Skin epidermis (tissue), 12 donors: ENCODE measurements around the gene KSR1.
"Not testable (repeated sequence)": the region's sequence is repeated elsewhere in the genome, so short reads cannot be mapped to it uniquely, and the experiment has no call there.

ENCODE experiments used
- H3K27ac ChIP-seq, 21 experiments: fragments of 200-600 bp; sonication (generic) in 11 of 21; one replicate each; pipeline ENCODE4 v1.5.0; 2020; ENCODE audit warnings: mild to moderate bottlenecking in 3 of 21, inconsistent platforms in 2 of 21, moderate library complexity in 2 of 21
- H3K4me3 ChIP-seq, 7 experiments: fragments of 200-600 bp; sonication (generic) in 2 of 7; one replicate each; pipeline ENCODE4 v1.5.0; 2020; ENCODE audit warnings: inconsistent platforms in 2 of 7, mild to moderate bottlenecking in 2 of 7, moderate library complexity in 1 of 7

The KSR1 gene

DNA sequence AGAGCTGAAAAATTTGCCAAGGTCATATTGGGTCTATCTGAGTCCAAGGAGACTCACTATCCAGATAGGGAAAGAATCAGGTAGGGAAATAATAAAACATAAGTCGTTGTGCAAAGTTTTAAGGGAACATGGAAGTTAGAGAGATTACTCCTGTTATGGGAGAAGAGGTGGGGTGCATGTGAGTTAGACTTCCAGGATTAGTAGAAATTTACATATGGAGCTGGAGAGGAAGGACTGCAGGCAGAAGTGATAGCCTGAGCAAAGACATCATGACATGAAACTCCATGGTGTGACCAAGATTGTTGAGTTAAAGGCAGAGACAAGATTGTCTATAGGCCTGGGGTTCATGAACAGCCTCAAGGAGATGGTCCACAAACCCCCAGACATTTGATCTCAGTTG, 5.8 kb upstream of the KSR1 start:
- no peak overlapping the region for H3K27ac ChIP-seq
- no peak overlapping the region for H3K4me3 ChIP-seq

DNA sequence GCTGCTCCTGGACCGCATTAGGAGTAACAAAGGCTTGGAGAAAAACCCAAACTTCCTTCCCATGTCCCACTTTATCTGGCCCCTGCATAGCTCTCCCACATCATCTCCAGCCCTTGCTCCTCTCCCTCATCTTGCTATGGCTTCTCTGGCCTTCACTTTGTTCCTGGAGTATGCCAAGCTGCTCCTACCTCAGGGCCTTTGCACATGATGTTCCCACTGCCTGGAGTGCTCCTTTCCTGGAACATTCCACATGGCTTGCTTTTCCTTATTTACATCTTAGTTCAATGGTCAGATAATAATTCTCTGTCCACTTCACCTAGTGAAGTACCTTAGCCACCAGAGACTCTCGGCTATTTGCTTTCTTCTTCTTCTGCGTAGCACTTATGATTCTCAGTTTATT, 4.3 kb upstream of the KSR1 start:
- H3K4me3 ChIP-seq, result no peak overlapping the region
- H3K27ac ChIP-seq, result no peak overlapping the region

DNA sequence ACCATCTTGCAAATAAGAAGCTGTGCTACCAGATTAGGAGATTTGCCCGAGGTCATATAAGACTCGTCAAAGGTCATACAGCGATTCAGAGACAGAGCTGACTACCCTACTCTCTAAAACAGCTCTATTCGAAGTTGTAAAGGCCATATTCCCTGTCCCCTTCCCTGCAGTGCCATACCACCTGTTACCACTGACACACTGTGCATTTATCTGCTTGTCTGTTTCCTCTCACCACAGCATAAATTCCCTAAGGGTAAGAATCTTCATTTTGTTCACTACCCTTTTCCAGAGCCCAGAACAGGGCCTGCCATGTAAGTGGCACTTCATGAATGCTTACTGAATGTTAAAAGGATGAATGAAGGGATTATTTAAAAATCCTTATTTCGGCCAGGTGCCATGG, 3.4 kb upstream of the KSR1 start:
- no peak overlapping the region for H3K27ac ChIP-seq
- H3K4me3 ChIP-seq, result no peak overlapping the region

DNA sequence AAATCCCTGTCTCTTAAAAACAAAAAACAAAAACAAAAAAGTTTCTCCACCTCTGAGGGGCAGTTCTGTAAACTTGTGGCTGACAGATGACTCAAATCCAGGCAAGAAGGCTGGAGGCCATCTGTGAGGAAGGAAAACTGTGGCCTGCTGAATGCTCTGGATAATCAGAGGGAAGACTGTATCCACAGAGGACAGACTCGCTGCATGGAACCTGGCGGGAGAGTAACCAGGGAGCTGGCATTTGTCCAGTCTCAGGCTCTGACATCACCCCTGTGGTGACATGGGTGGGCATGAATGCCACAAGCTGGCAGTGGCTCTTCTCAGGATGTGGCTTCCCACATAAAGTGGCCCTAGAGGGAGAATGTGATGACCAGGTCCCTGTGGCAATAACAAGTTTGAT, 2.8 kb upstream of the KSR1 start:
- H3K27ac ChIP-seq, result no peak overlapping the region
- no peak overlapping the region for H3K4me3 ChIP-seq

DNA sequence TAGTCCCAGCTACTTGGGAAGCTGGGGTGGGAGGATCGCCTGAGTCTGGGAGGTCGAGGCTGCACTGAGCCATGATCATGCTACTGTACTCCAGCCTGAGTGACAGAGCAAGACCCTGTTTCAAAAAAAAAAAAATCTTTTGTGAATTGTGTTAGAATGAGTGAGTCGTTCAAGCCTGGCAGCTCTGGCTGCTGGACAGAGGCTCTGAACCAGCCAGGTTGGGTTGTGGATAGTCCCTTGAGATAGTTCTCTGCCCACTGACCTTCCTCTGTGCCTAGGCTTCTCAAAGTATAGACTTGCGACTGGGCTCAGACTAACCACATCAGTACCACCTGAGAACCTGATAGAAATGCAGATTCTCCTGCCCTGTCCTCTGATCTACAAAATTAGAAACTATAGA, 2.2 kb upstream of the KSR1 start:
- Histone ChIP-seq H3K27ac (no peak overlapping the region), H3K4me3 (no peak overlapping the region)

DNA sequence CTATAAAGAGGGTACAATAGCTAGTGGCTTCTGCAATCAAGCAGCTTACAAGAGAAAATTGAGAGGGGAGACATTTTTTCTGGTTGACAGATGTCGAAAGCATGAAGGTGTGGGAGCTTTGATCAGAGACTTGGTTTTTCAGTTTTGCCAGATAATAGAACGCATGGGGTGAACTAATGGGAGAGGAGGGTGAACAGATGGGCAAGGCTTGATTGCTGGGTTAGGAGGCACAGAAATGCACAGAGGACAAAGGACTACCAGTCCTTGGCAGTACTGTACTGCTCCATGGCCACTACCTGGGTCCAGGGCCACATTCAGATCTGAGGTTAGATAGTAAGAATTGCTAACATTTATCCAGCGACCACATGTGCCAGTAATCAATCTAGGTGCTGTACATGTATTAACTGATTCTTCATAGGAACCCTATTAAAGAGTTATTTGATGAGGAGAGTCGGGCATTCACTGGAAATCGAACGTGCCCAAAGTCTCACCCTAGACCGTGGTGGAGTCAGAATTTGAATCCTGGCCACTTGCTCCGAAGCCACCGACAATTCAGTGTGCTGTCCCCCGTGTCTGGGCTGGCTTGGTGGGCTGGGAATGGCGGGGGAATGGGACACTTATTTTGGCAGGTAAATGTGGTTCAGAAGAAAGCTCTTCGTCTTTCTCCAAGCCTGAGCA, 873 bp upstream of the KSR1 start:
- Histone ChIP-seq H3K27ac (peak overlapping the region in 12 of 21 experiments; percentile 64 to 91 (median 80)), H3K4me3 (peak overlapping the region in 5 of 7 experiments; percentile 78 to 96 (median 90))

DNA sequence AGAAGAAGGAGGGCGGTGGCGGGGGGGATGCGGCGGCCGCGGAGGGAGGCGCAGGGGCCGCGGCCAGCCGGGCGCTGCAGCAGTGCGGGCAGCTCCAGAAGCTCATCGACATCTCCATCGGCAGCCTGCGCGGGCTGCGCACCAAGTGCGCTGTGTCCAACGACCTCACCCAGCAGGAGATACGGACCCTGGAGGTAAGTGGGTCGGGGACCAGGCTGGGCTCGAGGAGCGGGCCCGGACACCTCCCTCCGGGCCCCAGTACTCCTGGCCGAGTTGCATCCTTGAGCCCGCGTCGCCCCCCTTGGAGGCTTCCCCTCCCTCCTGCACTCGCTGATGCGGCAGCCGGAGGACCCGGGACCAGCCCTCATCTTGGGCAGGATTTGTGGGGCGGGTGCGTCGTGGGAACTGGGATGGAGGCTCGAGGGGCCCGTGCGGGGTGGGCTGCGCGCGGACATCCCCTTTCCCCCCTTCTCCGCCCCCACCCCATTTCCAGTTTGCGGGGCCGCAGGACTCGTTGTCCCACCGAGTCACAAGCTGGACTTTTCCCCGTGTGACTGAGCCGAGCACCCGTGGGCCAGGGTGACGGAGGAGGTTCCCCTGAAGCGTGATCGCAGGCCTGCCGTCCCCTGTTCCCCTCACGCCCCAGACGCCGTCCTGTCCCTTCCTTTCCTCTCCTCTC, 572 bp downstream of the KSR1 start:
- peak overlapping the region in 20 of 21 experiments; percentile 22 to 91 (median 76) for H3K27ac ChIP-seq

DNA sequence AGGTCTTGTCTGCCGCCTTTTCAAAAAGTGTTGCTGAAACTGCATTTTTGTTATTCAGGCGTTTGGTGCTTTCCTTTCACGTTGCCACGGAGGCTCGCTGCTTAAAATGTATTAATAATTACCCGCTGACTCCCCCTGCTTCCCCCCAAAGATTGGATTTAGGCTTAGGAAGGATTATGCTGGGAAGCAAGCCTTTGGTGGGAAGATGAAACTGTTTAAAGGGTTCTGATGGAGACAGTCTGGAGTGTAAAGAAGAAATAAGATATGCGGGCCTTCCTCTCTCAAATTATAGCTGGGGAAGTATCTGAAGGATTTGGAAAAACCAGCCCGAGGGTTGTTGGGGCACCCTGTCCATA, 1.1 kb downstream of the KSR1 start:
- Histone ChIP-seq H3K4me3 (peak overlapping the region; percentile 78 to 96 (median 90)), H3K27ac (peak overlapping the region in 18 of 21 experiments; percentile 67 to 91 (median 78))

More for the DNA sequence above, 572 bp downstream of the KSR1 start:
- H3K4me3 ChIP-seq, result peak overlapping the region; percentile 78 to 96 (median 90)

DNA sequence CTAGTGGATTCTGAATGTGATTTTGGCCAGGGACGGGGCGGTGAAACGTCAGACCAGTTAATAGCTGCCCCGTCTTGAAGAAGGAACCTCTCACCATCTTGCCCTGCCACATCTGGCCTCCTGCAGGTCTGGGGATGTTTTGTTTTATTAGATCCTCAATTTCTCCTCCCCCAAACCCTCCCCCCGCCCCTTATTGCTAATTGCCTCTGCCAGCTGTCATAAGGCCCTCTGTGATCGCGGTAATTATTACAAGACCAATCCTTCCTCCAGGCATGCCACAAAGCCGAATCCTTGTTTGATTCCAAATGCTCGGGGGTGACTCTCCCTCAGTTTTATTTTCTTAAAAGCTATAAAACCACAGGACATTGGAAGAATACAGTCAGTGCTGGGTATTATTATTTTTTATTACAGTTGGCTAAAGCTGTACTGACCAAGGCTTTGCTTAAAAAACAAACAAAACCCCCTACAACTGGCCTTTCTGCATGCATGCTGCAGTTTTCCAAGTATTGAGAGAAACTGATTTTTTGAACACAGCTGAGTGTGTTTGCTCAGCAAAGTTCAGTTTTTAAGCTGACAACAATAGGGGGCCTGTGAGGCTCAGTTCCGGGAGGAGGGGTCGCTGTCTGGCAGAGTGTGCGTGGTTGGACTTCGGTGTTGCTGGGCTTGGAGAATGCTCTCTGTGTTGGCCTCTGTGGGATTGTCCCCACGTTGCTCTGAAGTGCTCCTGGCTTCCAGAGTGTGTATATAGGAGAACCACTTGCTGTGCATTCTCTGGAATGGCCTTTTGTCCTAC, 1.7 kb downstream of the KSR1 start:
- H3K4me3 ChIP-seq, result peak overlapping the region; percentile 78 to 96 (median 90)

DNA sequence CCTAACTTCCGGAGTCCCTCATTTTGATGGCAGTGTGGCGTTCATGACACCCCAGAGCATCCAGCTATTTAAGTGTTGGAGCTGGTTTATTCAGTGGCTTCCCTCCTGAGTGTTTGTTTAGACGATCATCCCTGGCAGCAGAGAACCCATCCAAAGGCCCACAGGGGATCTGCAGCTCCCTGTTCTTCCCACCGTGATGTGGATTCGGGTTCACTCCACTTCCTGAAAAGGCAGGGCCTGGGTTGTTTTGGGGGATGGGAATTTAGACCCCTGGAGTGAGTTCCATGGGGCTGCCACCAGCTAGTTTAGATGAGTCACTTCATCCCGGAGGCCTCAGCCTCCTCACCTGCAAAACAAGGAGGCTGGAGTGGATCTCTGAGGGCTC, 2.3 kb downstream of the KSR1 start:
- peak overlapping the region in 2 of 7 experiments; percentile 1 to 90 for H3K4me3 ChIP-seq
- peak overlapping the region in 2 of 21 experiments; percentile 12 to 47 for H3K27ac ChIP-seq

More for the DNA sequence above, 1.7 kb downstream of the KSR1 start:
- H3K27ac ChIP-seq, result peak overlapping the region in 17 of 21 experiments; percentile 12 to 91 (median 76)

DNA sequence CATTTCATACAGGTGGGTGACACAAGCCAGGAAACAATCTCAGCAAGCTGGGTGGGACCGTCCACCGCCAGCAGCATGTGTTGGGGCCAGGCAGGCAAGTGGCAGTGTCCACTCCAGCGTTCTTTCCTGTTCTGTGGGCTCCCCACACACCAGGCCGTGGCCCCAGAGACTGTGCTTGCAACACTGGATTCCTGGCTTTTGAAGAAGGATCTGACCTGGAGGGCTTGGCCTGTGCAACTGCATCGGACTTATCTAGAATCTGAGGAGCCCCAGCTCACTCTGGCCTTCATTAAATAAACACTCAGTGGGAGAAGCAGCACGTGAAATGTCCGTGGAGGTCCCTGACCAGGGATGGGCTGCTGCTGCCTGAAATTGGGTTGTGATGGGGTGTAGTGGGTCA, 3.2 kb downstream of the KSR1 start:
- no peak overlapping the region for H3K4me3 ChIP-seq
- no peak overlapping the region for H3K27ac ChIP-seq

DNA sequence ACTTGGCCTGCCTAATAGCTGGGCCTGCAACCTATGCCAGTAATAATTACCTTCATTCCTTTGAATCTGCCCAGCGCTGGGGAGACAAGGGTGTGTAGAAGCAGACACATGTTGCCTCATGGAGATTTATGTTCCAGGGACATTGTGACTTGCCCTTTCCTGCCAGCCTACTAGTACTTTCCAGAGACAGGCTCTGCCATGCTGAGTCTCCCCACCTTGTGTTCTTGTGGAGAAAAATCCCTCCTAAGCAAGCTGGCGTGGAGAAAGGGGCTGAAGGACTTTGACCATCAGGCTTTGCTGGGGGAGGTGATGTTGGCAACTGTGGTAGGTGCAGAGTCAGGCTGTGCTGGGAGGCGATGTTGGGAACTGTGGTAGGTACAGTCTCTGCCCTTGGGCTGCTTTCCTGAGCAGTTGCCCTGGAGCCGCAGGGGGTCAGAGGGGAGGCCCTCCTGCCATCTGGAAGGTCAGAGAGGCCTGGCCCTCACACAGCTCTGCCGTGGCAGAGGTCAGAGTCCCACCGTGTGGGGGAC, 4.0 kb downstream of the KSR1 start:
- no peak overlapping the region for H3K4me3 ChIP-seq
- no peak overlapping the region for H3K27ac ChIP-seq

DNA sequence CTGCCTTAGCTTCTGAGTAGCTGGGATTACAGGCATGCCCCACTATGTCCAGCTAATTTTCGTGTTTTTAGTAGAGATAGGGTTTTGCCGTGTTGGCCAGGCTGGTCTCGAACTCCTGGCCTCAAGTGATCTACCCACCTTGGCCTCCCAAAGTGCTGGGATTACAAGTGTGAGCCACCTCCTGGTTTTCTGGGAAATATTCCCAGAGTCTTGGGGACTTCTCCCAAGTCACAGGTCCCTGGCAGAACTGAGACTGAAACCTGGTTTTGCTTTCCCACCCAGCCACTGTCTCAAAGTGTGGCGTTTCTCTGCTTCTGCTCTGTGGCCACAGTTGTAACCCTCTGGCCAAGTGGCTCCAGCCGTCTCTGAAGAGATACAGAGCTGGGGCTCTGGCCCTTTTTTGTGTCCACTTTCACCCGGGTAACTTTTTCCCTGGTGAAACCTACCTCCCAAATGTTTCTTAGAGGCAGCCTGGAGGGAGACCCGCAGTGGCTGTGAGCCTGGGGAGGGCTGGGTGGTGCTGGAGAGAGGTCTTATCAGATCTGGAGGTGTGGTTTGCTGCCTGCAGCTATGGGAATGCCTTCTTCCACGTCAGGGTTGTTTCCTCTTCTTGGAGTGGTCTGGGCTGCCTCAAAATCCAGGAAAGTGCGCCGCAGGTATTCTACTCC, 5.1 kb downstream of the KSR1 start:
- Histone ChIP-seq H3K27ac (no peak overlapping the region), H3K4me3 (no peak overlapping the region)

DNA sequence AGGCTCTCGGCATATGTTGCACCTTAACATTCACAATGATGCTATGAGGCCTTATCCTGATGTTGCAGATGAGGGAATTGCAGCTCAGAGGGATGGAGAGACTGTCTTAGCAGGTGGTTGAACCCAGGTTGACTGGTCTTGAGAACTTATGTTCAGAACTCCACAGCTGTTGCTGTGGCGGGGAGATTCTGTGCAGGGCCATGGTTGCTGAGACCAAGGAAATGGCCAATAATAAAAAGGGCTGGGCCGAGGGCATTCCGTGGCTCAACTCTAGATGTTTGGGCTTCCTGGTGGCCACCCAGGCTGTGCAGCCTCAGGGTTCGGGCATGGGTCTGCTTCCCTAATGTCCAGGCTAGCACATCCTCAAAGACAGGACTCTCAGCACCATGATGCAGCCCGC, 5.9 kb downstream of the KSR1 start:
- Histone ChIP-seq H3K27ac (no peak overlapping the region), H3K4me3 (no peak overlapping the region)

DNA sequence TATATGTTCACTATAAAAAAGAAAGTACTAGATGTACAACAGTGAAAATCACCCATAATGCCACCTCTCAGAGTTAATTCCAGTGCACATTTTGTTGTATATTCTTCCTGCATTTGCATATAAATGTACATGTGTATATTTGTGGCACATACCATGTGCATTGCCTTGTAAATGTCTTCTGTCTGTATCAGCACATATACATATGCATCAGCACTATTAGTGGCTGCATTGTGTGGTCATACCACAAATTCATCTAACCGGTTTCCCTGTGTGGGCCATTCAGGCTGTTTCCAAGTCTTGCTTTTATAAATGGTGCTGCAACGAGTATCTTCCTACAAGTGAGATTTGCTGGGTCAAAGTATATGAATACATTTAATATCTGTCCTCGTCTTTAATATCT, 6.5 kb downstream of the KSR1 start:
- Histone ChIP-seq H3K4me3 (no peak overlapping the region), H3K27ac (no peak overlapping the region)

DNA sequence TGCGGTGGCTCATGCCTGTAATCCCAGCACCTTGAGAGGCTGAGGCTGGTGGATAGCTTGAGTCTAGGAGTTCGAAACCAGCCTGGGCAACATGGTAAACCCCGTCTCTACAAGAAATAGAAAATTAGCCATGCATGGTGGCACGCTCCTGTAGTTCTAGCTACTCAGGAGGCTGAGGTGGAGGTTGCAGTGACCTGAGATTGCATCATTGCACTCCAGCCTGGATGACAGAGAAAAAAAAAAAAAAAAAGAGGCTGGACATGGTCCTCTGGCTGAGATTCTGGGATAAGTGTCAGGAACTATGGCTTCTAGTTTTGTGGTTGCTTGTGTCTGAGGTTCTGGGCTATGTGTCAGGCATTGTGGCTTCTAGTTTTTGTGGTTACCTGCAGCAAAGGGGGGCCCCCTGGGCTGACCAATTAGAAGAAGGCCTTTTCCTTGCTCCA, 7.0 kb downstream of the KSR1 start:
- Histone ChIP-seq H3K27ac (no peak overlapping the region), H3K4me3 (no peak overlapping the region)

DNA sequence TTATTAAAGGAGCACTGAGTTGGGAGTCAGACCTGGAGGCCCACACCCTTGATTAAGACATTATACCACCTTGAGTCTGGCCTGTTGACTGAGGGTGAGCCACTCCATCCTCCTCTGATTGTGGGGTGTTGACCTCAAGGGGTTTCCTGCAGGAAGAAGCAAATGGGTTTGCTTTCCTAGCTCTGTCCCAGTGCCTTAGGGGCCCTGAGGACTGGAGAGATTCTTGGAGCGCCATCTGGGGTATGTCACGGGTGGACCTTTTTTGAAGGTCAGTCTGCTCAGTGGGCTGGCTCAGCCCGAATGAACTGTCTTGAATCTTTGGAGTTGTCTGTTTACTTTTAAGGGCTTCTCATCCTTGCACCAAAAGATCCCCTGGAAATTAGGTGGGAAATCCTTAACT, 7.8 kb downstream of the KSR1 start:
- not testable (repeated sequence) for H3K4me3 ChIP-seq, H3K27ac ChIP-seq

DNA sequence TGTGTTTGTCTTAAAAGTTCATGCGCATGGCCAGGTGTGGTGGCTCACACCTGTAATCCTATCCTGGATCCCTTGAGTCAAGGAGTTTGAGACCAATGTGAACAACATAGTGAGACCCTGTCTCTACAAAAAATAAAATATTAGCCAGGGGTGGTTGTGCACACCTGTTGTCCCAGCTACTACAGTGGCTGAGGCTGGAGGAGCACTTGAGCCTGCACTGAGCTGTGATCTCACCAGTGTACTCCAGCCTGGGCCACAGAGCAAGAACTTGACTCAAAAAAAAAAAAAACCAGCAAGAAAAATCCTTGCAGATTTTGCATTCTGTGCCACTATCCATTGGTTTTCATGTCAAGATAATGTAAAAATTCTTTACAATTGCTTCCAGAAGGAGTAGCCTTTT, 8.2 kb downstream of the KSR1 start:
- no peak overlapping the region for H3K4me3 ChIP-seq
- H3K27ac ChIP-seq, result no peak overlapping the region

DNA sequence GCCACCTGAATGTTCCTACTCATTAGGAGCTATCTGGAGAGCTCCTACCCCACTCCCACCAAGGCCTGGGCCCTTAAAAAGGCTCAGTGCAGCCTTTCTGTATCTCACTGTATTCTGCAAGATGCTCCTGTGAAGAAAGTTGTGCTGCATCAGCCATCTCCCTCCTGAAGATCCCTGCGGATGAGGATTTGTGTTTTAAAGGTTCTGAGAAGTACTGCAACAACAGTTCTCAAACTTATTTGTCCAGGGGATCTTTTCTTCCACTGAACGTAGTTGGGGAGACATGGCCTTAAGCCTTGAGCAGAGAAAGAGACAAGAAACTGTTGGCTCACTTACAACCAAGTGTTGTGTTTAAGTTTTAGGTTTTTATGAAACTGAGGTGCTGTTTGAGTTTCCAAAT, 9.6 kb downstream of the KSR1 start:
- H3K27ac ChIP-seq, result peak overlapping the region in 9 of 21 experiments; percentile 26 to 82 (median 45)
- not testable (repeated sequence) for H3K4me3 ChIP-seq

DNA sequence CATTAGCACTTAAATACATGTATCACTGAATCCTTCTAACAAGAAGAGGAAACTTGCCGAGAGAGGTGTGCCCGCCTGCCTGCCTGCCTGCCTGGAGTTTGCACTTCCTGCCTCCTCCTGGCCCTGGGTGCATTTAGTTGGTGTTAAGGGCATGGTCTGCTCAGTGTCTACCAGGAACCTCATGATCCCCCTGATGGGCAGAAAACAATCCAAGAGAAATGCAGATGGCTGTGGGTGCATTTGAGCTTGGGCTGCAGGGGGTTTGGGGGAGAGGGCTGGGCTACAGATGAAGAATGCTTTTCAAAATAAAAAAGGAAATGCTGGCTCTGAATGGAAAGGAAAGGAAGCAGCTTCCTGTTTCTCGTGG, 10.1 kb downstream of the KSR1 start:
- Histone ChIP-seq H3K27ac (peak overlapping the region in 13 of 21 experiments; percentile 6 to 82 (median 45)), H3K4me3 (no peak overlapping the region)
